GM18951 (cell line): Measurements from ENCODE around the gene MOB3A.
"Not testable (repeated sequence)": the region's sequence is repeated elsewhere in the genome, so short reads cannot be mapped to it uniquely, and the experiment has no call there.

ENCODE experiments used
- POLR2A ChIP-seq: IDR thresholded peaks from 4 replicates; pipeline ENCODE4 v1.6.1; 2011; ENCODE audit warnings: mild to moderate bottlenecking; ENCODE audit not compliant: insufficient read length, insufficient read depth; ENCODE audit errors: extremely low read depth
- in situ Hi-C: fragments of 300-500 bp; cut with MboI; formaldehyde crosslinking; loops from one replicate; pipeline ENCODE4 v1.12.0; 2022; ENCODE audit warnings: low sequenced_read_pairs, mixed read lengths, inconsistent platforms; ENCODE audit not compliant: unreplicated experiment

The MOB3A gene

DNA sequence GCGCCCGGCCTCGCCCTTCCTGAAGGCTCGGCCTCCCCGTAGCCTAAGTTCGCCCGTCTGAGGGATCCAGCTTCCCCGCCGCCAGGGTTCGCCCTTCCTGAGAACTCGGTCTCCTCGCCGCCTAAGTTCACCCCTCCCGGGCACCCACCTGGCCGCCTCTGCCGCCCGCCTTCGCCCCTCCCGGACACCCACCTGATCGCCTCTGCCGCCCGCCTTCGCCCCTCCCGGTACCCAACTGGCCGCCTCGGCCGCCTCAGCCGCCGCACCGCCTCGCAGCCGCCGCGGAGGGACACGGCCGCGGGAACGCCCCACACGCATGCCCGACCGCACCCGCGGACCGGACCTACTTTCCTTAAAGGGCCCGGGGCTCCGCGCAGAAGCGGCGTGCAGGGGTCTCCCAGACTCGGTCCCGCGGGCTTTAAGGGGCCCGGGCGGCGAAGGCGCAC is at the start of gene MOB3A:
TSS of gene MOB3A (minus strand) at position 293 of the 446 bp plus-strand sequence. CDS start 17,766 bp downstream, outside the sequence.
- in situ Hi-C loops, result no loop called here
- TF ChIP-seq POLR2A, result peak; percentile 74

DNA sequence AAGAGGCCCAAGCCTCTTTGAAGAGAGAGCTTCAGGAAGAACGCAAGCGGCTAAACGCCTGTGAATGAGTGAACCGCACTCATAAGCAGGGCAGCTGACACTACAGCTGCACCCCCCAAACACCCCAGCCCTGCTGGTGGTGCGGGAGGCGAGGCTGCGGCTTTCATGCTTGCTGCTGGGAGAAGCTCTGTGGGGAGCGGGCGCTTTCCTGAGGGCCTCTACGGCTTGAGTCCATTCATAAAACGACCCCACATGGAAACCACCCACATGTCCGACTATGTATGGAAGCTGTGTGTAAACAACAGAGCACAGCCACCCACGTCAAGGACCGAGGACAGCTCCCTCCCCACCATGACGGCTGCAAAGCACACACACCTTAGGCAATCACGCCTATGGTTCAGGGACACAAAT is 49.7 kb upstream of the MOB3A start:
- no peak for TF ChIP-seq POLR2A

DNA sequence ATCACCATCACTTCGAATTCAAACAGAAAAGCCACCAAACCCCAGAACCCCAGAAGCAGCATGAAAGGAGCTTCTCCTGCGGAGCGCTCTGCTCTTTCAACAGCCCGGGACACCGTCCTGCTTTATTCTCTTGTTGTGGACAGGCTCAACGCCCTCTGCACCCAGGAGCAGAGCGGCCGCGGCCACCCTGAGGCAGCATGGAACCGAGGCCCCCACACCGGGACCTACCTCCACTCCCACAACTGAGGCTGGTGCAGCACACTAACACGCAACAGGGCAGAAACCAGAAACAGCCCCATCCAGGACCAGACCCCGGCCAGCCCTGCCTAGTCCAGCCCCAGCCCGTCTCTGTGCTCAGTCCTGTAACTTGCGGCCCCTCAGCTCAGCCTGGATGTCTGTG is 48.1 kb upstream of the MOB3A start:
- TF ChIP-seq POLR2A, result no peak
- in situ Hi-C loops, result no loop called here

More for the DNA sequence above, 49.7 kb upstream of the MOB3A start:
- in situ Hi-C loops, result no loop called here

DNA sequence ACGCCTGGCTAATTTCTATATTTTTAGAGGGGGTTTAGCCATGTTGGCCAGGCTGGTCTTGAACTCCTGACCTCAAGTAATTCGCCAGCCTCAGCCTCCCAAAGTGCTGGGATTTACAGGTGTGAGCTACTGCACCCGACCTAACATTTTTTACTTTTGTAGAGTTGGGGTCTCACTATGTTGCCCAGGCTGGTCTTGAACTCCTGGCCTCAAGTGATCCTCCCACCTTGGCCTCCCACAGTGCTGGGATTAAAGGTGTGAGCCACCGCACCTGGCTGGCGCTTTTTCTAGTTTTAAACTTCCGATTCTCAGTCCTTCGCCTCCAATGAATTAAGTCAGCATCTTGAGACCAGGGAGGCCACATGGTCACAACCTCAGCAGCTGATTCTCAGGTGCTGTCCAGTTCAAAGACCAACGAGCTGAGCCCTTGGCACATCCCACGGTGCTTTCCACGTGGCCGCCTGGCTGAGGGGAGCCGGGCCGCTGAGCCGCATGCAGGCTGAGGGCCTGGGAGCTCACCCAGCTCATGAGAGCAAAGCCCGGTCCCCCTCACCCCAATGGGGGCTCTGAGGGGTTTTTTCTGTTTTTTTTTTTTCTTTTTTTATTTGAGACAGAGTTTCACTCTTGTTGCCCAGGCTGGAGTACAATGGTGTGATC is 46.2 kb upstream of the MOB3A start:
- in situ Hi-C loops, result no loop called here

DNA sequence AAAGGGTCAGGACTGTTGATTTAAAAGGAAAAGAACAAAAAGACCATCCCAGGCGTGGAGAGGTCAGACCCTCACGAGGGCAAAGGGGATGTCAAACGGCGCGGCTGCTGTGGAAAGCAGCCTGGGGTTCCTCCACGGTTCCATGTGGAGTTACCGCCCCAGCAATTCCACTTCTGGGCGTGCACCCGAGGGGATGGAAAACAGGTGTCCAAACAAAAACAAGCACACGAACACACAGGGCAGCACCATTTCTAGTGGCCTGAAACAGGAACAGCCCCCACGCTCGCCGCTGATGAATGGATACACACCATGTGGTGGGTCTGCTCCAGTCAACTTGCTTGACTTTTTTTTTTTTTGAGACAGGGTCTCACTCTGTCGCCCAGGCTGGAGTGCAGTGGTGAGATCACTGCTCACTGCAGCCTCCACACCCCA is 44.0 kb upstream of the MOB3A start:
- in situ Hi-C loops, result no loop called here
- no peak for TF ChIP-seq POLR2A

More for the DNA sequence above, 46.2 kb upstream of the MOB3A start:
- TF ChIP-seq POLR2A, result no peak

DNA sequence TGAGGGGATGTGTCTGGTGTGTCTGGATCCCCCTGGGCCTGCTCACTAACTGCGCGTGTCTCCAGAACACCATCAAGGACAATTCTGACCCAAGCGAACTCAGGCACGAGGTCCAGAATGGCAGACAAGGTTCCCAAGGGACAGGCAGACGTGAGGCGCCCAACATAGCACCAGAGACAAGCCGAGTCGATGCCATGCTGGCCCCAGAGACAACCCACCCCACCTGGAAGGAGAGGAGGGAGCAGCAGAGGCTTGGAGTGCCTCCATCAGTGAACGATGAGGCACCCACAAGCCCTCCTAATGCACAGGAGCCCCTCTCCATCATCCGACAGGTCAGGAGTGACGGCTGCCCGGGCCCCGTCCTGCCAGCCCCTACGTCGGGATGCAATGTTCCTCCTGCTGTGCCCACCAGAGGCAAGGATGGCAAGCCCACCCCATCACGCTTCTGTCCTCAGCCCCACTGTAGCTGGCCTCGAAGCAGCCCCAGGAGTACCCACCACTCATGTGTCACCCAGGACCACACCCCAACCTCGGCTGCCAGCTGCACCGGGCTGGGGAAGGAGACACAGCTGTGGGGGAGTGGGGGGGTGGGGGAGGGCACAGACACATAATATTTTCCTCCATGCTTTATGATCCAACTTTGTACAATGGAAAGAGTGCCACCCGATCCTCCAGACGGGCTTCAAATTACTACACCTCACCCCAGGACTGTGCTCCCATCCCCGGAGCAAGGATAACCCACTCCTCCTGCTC is 43.4 kb upstream of the MOB3A start:
- TF ChIP-seq POLR2A, result no peak
- in situ Hi-C loops, result no loop called here

DNA sequence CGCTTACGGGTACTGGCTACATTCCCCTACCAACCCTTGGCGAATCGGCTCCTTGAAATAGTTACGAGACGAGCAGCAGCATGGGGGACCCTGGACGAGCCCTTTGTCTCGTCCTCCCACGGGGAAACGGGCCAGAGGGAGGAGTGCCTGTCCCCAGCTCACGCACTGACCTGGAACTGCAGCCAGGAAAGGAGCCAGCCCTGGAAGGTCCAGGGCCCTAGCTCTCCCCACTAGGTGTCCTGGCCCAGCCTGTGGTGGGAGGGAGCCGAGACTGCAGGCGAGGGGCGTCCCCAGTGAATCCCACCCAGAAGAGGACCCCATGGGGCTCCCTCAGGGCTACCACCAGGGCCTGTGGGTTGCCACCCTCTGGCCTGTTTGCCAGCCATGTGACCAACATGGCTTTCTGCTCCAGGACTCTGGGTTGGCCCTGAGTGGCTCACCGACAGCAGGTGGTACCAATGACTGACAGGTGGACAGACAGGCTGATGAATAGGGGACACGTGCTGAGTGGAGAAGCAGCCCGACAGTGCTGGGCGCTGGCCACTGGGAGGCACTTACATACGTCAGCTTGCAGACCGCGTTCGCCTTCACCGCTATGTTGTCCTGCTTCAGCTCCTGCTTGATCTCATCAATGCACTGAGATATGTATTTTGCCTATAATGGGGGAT is 42.1 kb upstream of the MOB3A start:
- in situ Hi-C loops, result no loop called here
- no peak for TF ChIP-seq POLR2A

DNA sequence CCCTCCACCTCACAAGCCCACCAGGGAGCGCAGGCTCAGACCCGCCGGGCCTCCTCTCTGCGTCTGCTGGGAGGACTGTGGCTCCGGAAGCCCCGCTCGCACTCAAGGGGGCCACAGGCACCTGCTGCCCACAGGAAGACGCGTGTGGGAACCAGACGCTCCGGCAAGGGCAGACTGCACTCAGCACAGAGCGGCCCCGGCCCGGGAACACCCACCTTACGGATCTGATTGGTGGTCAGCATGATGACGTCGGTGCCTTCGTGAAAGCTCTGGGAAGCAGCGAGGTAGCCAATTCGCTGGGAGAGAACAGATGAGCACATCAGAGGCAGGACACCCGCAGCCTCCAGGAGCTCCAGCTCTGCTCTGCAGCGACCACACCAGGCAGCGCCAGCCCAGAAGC is 40.7 kb upstream of the MOB3A start:
- TF ChIP-seq POLR2A, result no peak
- in situ Hi-C loops, result no loop called here

DNA sequence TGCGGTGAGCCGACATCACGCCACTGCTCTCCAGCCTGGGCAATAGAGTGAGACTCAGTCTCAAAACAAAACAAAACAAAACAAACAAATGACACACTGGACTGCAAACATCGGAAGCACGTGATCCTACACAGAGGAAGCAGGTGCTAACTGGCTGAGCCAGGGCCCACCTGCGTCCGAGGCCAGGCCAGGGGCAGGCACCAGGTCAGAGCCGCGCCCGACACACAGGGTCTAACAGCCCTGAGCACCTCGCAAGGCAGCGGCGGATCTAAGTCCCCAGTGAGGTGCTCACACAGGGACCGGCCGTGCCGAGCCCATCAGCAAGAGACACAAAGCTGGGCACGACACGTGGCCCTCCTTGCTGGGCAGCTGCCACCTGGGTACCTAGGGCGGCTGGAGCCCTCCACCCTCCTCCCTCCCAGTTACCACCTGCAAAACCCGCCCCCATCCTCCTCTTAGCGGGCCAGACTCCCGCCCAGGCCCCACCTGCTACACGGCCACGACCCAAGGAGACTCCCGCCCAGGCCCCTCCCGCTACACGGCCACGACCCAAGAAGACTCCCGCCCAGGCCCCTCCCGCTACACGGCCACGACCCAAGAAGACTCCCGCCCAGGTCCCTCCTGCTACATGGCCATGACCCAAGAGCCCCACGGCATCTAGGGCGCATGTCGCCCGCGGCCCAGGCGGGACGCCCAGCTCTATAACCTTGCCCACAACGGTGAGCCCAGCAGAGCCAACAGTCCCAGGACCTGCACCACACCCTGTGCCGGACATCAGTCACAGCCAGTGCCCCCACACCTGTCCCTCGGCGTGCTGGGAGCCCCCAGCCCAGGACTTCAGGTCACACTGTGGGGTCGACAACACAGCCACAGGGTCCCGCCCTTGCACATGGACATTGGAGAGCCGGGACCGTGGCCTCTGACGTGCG is 39.6 kb upstream of the MOB3A start:
- in situ Hi-C loops, result no loop called here
- no peak for TF ChIP-seq POLR2A

DNA sequence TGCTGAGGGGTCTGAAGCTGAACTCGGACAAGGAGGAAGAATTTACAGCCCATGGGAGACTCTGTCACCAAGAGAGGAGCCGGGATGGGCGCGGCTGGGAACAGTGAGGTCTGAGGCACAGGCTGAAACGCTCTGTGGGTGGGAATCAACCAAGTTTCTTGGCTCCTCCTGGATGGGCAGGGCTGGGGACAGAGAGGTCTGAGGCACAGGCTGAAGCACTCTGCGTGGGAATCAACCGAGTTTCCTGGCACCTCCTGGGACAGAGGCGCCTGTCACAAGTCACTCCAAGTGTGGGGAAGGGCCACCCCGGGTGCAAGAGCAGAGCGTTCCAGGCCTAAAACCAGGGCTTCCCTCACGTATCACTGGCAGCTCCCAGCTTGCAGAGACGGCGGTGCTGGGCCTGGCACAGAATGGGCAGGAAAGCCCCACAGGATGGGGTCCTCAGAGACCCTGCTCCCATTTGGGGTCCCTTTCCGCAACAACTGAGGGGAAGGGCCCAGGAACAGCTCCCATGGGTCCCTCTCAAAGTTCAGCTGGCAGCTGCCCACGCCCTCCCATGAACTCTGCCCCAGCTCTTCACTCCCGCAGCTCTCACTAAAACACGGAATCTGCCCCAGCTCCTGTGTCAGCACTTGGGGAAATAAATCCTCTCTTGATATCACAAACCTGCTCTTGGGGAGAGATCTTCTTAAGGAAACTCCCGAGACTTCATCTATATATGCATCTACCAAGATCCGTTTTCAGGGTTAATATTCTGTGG is 36.8 kb upstream of the MOB3A start:
- no peak for TF ChIP-seq POLR2A
- in situ Hi-C loops, result no loop called here

DNA sequence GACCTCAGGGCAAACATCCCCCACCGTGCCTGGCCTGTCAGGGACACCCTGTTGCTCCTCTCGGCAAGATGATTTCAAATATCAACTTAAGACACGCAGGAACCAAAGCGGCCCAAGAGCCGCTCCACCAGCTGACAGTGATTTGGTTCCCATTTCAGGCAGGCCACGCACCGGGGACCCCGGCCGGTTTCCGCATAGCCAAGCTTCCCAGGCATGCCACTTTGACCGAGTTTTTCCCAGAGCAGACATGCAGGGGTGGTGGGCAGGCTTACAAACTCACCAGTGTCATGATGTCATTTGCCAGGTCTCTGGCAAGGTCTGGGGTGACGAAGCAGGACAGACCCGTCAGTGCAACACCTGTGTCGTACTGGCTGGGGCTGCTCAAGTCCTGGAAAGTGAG is 36.1 kb upstream of the MOB3A start:
- in situ Hi-C loops, result no loop called here
- TF ChIP-seq POLR2A, result no peak

DNA sequence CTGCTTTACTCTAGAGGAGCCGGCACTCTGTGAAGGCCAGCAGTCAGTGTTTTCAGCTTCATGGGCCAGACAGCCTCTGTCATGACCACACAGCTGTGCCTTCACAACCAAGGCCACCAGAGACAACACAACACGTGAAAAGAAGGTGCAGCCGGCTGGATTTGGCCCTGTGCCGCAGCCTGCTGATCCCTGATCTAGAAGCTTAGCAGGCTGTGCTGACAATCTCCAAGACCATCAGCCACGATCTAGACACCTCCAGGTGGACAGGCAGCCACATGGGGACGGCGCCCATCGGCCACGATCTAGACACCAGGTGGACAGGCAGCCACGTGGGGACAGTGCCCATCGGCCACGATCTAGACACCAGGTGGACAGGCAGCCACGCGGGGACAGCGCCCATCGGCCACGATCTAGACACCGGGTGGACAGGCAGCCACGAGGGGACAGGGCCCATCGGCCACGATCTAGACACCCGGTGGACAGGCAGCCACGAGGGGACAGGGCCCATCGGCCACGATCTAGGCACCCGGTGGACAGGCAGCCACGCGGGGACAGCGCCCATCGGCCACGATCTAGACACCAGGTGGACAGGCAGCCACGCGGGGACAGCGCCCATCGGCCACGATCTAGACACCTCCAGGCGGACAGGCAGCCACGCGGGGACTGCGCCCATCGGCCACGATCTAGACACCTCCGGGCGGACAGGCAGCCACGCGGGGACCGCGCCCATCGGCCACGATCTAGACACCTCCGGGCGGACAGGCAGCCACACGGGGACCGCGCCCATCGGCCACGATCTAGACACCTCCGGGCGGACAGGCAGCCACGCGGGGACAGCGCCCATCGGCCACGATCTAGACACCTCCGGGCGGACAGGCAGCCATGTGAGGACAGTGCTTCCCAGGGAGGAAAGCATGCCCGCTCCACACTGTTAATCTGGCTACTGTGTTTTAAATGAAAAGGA is 35.2 kb upstream of the MOB3A start:
- in situ Hi-C loops, result not testable (repeated sequence)
